ENCODE data around the gene ZNF747.

ZNF747 gene

DNA sequence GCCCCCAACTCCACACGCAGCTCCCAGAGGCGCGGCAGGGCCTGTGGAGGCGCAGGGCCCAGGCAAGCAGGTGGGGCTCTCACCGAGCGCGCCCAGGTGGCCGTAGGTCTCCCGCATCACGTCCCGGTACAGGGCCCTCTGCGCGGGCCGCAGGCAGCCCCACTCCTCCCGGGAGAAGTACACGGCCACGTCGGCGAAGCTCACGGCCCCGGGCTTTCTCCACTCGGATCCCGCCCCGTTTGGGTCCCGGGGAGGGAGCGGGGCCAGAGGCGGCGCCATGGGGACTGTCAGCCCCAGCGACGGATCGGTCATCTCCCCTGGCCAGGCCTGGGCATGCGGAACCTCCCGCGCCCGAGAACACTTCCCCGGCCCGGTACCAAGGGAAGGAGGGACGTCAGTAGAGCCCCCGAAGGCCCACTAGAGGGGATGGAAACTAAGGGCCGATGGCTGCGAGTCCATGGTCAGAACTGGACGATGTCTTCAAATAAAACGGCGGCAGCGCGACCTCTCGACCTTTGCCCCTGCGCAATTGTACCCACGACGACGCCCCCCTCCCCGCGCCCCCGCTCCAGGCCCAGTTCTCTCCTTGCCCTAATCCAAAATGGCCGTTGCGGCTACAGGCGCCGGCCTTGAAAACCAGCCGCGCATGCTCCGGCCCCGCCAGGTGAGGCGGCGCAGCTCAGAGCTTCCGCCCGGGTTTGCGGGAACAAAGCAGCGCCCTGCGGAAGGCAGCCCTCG lies at the start of gene ZNF747:
ZNF747 (minus strand) TSS at position 491 of the 738 bp plus-strand sequence; CDS start at position 312, 179 bp downstream.
- DNase-seq (ENCODE audit: low read depth) = peak; percentile 67

DNA sequence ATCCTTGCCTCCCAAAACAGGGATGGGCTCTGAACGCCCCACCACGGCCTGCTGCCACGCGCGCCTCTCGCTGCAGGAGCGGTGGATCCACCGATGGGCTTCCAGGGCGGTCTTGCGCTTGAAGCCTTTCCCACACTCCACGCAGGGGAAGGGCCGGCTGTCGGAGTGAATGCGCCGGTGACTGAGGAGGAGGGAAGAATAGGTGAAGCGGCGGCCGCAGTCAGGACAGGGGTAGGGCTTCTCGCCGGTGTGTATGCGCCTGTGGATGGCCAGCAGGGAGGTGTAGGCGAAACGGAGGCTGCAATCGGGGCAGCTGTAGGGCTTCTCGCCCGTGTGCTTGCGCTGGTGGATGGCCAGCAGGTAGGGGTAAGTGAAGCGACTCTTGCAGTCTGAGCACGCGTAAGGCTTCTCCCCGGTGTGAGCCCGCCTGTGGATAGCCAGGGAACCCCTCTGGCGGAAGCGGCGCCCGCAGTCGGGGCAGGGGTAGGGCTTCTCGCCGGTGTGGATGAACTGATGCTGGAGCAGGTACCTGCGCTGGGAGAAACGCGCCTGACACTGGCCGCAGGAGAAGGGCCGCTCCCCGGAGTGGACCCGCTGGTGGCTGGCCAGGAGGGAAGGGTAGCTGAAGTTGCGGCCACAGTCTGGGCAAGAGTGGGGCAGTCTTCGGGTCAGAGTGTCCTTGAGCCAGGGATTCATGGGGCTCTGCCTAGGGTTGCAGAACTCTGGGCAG lies 48.1 kb upstream of the ZNF747 start:
- no peak for DNase-seq (ENCODE audit: low read depth)

DNA sequence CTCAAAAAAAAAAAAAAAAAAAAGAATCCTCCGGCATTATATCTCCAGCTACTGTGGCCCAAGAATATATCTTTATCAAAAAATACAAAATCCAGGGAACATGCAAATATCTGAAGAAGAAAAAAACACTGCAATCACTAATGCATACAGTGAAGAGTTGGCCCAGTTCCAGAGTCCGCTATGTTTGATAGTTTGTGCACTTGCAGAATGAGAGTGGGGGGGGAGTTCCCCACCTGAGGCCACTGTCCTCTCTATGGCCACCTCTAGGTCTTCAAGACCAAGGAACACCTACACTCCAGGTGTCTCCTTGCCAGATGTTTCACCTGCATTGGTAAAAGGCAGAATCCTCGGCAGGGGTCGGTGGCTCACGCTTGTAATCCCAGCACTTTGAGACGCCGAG lies 46.8 kb upstream of the ZNF747 start:
- DNase-seq (ENCODE audit: low read depth) = no peak

DNA sequence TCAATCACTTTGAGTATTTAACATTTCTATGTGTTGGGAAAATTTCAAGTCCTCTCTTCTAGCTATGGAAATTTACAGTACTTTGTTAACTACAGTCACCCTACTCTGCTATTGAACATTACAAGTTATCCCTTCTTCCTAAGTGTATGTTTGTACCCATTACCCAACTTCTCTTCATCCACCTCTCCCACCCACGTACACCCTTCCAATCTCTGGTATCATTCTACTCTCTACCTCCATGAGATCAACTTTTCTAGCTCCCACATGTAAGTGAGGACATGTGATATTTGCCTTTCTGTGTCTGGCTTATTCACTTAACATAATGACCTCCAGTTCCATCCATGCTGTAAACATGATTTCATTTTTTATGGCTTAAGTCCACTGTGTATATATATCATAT lies 40.0 kb upstream of the ZNF747 start:
- no peak for DNase-seq (ENCODE audit: low read depth)

DNA sequence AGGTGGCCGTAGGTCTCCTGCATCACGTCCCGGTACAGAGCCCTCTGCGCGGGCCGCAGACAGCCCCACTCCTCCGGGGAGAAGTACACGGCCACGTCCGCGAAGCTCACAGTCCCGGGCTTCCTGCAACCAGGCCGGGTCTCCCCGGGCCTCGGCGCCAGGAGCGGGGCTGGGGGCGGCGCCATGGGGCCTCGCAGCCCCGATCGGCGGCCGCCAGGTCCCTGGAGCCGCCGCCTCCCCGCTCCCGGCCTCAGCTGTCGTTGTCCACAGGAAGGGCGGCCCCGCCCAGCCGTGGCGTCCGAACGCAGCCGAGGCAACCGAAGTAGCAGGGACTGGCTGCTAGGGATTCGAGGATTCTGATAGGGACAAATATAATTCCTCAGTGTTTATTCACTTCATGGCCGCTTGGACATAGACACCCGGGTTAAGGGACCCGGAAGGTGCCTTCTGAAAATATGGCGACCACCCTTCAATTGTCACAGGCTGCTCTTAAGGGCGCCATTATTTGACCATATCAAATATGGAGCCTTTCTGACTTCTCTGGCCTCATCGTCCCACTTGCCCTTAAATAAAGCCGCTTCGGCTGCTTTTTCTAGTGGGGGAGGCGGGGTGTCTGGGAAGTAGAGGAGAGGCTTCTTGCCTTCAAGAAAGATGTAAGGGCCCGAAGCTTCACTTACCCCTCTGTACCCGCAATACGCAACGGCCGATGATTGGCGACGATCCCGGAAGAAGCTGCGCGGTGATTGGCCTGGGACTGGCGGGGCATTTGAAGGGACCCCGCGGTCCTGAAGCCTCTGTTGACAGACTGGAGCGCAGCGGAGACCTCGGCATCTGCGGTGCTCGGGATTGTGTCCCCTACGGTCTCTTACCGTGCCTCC lies 37.0 kb upstream of the ZNF747 start, which contains the start of gene ZNF688:
ZNF688 (minus strand) TSS at position 270 of the 878 bp plus-strand sequence; CDS start at position 185, 85 bp downstream.
- peak; percentile 98 for DNase-seq (ENCODE audit: low read depth)

DNA sequence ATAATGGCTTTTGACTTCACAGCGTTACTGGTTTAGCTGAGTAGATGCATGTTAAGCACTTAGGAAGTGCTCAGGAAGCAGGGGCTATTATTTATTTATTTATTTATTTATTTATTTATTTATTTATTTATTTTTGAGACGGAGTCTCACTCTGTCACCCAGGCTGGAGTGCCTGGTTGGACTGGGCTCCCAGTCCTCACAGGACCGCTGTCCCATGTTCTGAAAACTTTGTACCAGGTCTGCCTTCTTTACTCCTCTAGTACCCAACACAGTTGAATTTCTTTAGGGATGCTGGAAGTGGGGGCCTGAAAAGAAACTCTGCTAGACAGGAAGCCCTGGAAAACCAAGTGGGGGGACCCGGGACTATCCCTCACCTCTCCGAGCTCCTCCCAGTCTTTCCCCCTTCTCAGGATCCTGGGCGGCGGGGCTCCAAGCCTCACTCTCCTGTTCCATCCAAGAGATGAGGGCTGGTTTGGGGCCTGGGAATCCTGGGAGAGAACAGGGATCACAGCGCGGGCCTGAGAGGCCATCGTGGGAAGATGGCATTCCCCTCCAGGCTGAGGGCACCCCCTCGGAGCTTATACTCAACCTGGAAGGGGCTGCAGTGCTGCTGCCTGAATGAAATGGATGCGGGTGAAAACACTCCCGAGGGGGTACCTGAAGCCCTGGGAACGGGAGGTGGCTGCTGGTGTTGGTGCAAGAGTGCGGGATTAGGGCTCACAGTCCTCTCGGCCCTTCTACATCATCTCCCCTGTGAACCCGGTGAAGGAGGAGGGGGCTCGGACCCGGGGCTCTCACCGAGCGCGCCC lies 36.2 kb upstream of the ZNF747 start:
- no peak for DNase-seq (ENCODE audit: low read depth)

DNA sequence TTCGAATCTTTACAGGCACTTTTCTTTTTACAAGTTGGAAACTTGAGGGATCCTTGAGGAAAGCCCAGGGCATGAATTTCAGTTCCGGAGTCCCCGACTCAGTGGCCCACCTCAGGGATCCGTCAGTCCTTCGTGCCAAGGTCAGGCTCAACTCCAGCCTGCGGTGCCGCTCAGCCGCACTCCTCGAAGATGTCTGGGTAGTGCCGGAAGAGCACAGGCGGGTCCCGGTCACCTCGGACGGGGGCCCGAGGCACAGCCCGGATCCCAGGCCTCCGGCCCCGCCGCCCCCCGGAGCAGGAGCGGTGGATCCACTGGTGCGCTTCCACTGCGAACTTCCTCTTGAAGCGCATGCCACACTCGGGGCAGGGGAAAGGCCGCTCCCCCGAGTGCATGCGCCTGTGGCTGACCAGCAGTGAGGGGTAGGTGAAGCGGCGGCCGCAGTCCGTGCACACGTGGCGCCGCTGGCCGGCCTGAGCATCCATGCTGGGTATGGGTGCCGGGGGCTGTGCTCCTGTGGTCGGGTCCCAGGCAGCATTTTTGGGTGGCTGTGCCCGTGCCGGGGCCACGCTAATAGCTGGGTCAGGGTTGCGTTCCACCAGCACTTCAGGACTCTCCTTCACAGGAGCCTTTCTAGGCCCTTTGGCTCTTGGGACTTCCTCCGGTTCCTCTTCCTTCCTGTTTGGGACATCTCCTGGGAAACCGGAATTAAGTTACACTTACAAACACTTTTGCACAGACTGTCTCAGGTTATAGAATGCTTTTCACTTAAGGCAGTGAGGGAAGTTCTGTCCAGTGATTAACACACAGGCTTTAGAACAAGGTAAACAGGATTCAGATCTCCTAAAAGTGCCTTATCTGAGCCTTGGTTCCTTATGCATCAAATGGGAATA lies 35.3 kb upstream of the ZNF747 start:
- DNase-seq (ENCODE audit: low read depth) = no peak

DNA sequence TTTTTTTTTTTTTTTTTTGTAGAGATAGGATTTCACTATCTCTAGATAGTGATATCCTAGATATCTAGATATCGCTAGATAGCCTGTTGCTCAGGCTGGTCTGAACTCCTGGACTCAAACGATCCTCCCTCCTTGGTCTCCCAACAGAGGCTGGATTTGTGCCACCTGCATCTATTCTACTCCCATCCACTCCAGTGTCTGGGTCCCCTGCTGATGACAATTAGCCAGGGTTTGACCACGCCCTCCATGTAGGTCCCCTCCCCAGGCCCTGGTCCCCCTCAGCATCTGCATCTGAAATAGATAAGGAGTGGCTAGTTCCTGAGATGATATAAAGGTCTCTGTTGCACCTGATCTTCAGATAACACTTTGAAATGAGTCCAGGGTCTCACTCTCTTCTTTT lies 34.6 kb upstream of the ZNF747 start:
- no peak for DNase-seq (ENCODE audit: low read depth)

DNA sequence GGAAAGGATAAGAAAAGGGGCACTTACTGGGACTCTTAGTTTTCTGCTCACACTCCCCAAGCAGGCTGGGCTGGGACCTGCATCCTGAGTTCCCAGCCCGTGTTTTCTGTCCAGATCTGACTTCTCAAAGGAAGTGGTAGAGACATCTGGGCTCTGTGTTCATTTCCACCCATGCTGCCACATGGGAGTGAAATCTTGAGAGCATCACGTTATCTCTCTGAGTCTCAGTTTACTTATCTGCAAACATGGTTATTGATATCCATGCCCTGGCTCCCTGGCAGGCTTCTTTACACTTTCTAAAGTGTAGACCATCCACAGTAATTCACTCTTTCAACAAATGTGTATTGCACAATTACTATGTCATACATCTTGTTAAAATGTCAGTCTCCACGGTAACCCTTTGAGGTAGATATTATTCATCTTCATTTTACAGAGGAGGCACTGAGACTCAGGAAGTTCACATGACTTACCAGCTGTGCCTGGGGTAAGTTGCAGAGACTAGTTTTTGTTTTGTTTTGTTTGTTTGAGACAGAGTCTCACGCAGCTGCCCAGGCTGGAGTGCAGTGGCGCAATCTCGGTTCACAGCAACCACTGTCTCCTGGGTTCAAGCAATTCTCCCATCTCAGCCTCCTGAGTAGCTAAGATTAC lies 33.5 kb upstream of the ZNF747 start:
- peak; percentile 72 for DNase-seq (ENCODE audit: low read depth)

DNA sequence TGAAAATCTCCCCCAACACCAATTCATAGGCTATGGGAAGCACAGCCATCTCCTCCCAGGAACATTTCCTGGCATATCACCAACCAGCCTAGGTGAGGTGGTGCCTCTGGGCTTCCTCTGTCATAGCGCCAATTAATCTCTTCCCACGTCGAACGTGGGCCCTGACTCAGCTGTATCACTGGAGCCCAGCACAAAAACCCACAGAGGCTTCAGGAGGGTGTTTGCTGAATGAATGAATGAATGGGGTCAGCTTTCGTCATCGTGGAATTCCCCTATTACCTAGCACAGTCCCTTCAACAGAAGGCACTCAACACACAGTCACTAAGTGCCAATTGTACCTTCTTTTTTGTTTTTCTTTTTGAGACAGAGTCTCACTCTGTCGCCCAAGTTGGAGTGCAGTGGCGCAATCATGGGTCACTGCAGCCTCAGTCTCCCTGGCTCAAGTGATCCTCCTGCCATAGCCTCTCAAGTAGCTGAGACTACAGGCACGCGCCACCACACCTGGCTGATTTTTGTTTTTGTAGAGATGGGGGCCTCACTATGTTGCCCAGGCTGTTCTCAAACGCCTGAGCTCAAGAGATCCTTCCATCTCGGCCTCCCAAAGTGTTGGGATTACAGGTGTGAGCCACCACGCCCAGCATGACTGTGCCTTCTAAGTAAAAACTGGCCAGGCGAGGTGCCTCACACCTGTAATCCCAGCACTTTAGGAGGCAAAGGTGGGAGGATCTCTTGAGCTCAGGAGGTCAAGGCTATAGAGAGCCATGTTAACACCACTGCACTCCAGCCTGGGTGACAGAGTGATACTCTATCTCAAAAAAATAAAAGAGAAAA lies 32.7 kb upstream of the ZNF747 start:
- DNase-seq (ENCODE audit: low read depth) = no peak

DNA sequence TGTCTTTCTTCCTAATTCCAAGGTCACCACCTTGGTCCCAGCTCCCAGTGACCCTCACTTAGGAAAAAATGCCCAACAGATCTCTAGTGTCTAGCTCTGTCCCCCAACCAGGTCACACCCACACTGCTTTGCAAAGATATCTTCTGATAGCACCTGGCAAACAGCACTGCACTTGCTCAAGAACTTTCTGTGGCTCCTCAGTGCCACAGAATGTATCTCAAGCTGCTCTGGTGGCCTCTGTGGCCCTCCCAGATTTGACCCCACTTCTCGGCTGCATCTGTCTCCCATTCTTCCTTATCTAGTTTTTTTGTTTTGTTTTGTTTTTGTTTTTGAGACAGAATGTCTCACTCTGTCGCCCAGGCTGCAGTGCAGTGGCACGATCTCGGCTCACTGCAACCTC lies 31.9 kb upstream of the ZNF747 start:
- no peak for DNase-seq (ENCODE audit: low read depth)

DNA sequence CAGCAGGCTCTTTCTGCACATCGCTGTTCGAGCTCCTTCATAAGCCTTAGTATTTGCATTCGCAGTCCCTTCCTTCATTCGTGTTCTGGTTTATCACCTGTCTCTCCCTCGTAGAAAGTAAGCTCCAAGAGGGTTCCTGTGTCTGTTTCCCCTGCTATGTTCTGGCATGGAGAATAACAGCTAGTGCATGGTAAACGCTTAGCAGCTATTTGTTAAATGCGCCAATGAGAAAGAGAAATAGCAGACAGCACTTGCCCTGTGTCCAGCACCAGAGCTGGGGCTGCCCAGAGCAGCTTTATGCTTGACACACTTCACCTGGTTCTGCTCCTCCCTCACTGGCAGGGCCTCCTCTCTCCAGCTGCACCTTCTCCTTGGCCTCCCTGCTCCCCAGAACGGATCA lies 31.3 kb upstream of the ZNF747 start:
- DNase-seq (ENCODE audit: low read depth) = no peak

DNA sequence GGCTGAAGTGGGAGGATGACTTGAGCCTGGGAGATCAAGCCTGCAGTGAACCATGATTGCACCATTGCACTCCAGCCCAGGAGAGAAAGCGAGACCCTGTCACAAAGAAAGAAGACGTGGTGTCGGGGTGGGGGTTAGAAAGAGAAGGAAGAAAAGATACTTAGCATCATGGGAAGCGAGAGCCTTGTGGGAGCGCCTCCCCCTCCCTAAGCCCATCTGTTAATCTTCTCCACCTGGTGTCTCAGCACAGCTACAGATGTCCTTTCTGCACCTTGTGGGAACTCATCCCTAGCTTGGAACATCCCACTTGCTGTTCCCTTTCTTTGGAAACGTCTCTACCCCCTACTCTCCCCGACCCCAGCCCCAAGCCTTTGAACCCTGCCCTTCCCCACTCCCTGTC lies 30.9 kb upstream of the ZNF747 start:
- no peak for DNase-seq (ENCODE audit: low read depth)

DNA sequence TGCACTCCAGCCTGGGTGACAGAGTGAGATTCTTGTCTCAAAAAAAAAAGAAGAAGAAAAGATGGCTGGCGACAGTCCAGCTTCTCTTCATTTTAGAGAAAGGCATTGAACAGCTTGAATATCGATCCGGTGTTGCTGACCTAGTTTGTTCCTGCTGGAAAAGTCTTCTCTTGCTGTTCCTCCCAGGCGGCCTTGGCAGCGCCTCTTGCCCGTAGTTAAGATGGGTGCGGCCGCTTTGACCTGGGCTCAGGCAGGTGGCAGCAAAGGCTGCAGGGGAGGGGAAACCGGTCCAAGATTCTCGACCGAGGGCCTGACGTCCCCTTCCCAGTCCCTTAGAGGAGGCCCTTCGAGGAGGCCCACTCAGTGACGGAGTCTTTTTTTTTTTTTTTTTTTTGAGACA lies 27.4 kb upstream of the ZNF747 start:
- no peak for DNase-seq (ENCODE audit: low read depth)

DNA sequence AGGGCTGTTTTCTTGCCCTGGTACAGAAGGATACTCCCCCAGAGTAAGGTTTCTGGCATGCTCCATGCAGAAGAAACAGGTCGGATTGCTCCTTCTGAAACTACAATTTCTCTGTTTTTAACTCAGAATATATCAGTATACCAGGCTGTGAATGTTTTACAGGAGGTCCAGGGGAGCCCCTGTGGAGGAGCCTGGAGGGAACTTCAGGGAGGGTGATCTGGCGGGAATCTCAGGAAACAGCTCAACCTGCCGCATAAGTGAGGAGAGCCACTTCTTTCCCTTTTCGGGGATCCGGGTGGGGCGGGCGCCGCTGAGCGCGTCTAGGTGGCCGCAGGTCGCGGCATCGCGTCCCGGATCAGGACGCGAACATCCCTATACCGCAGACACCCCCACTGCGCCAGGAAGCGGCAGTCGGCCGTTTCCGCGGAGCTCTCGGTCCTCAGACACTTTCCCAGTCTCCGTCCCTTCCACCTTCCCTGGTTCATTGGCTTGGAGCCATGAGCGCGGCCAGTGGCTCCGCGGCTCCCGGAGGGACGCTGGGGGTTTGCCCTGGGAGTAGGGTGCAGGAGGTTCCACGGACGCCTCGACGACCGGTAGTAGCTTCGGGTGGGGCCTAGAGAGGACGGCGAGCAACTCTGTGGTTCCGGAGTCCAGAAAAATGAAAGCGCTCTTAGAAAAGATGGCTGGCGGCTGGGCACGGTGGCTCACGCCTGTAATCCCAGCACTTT lies 26.6 kb upstream of the ZNF747 start:
- DNase-seq (ENCODE audit: low read depth) = no peak

DNA sequence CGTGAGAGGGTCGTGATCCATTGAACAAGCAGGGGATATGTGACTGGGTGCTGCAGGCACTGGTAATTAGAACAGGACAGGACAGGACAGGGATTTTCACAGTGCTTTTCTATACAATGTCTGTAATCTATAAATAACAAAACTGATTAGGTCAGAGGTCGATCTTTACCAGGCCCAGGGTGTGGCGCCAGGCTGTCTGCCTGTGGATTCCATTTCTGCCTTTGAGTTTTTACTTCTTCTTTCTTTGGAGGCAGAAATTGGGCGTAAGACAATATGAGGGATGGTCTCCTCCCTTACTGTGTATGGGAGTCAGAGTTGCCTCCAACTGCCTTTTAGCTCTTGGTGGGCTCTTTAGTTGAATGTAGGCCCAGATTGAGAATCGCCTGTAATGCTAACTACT lies 25.0 kb upstream of the ZNF747 start:
- no peak for DNase-seq (ENCODE audit: low read depth)

DNA sequence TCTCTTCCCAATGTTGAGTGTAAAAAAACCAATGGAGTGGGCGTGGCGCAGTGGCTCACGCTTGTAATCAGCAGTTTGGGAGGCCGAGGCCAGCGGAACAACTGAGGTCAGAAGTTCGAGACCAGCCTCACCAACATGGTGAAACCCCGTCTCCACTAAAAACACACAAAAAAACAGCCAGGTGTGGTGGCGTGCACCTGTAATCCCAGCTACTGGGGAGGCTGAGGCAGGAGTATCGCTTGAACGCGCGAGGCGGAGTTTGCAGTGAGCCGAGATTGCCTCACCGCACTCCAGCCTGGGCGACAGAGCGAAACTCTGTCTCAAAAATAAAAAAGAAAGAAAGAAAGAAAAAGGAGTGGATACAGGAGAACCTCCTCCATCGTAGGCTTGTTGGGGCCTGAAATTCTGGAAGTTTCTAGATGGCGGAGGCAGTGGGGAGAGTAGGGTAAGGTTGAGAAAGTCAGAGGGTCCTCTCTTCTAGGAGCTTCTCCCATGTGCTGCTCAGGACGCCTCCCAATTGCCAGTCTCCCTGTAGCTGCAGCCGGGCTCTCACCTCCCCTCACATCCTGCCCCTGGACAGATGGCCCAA lies 24.2 kb upstream of the ZNF747 start:
- DNase-seq (ENCODE audit: low read depth) = no peak
